ENCODE measurements around the gene METTL8.
"Not testable (repeated sequence)": the region's sequence is repeated elsewhere in the genome, so short reads cannot be mapped to it uniquely, and the experiment has no call there.

The METTL8 gene

DNA sequence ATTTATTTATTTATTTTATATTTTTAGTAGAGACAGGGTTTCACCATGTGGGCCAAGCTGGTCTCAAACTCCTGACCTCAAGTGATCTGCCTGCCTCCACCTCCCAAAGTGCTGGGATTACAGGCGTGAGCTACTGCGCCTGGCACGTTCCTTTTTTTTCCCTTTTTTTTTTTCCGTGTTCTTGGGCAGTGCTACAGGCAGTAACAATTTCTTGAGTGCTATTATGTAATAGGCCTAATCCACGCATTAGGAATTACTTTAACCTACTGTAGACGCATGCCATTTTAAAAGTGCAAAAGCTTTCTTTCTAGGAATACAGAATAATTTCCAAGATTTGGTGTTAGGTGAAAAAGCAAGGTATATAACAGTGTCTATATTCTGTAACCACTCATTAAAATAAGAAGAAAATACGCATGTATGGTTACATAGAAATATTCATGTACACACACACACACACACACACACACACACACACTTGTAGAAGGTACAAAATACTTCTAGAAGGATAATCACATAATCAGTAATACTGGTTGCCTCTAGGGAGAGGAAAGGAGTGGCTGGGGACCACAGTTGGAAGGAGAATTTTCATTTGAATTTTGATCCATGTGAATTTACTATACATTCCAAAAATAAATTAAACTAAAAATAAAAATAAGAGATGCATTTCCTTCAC is 92.3 kb downstream of the METTL8 start:
- DNase-seq = no peak

DNA sequence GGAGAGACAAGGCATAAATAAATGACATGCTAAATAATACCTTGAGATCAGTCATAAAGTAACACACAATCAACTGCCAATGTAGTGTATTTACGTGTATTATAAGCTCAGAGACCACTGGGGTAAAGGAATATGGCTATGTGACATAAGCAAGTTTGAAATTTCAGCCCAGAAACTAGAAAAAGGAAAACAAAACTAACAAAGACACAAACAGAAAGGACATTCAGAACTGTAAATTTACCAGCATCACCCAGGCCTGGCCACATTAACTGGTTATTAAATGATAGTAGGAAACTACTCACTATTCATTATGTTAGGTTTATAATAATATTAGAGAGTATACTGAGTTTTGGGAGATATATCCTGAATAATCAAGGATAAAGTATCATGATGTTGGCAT is 98.8 kb downstream of the METTL8 start:
- DNase-seq = no peak

DNA sequence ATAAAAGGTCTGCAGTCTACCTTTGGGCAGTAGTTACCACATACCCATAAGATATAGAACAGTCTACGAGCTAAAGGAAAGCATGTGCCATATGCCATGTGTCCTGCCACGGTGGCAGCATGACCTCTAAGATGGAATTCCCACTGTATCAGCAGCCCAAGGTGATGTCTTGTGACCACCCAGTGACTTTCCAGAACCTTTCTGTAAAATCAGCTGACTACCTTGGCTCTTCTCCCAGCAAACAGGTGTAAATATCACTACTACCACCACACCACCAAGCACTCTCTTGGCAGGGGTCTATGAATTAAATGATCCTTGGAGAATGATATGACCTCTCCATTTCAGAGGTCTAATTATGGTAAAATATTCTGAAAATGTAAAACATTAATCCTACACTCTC is 99.6 kb downstream of the METTL8 start:
- DNase-seq = no peak

DNA sequence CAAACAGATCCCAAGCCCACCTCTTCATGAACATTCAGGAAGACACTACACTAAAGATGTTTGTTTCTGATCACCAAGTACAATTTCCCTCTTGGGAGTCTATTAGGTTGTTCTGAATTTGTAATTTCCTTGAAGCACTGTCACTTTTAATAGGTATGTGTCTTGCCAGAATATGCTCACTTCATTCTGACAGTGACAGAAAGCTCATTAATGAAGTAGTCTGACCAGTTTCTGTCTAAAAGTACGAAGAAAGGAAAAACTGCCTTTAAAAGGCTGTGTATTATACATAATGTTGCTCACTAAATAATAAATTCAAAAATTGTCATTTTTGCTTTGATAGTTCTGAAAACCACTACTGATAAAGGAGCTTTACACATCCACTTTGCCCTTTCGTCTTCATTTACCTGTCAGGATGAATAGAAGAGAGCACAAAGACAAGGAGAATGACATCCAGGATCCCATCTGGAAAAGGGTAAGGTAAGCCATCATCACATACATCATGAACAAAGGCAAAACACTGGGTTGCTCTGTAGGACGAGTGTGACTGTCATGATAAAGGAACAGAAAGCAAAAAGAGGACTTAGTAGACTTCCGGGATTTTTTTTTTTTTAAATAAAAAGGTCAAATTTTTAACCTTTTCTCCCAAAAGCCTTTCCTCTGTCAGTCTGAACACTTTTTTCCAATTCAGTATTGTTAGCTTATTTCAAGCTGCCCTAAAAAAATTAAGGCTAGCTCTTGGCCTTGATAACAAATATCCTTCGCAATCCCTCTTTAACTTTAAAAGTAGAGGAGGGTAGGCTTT is 103.4 kb downstream of the METTL8 start:
- no peak for DNase-seq

DNA sequence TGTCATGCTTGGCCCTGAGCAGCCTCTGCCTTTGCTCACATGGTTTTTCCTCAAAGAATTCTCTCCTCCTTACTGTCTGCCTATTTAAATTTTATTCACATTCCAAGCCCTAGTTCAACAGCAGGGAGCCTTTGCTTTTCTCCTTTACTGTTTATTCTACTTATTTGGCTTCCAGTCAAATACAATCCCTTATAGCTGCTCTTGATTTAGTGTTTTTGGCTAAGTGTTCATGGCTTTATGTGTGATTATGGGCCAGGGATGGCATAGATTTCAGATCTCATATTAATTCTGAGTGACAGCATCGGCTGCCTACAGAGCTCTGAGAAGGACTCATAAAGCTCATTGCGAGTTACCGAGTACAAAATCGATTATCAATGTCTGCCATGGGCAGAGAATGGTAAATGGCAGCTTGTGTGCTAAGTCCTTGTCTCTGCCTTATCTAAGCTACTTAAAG is 106.7 kb downstream of the METTL8 start:
- DNase-seq = no peak

DNA sequence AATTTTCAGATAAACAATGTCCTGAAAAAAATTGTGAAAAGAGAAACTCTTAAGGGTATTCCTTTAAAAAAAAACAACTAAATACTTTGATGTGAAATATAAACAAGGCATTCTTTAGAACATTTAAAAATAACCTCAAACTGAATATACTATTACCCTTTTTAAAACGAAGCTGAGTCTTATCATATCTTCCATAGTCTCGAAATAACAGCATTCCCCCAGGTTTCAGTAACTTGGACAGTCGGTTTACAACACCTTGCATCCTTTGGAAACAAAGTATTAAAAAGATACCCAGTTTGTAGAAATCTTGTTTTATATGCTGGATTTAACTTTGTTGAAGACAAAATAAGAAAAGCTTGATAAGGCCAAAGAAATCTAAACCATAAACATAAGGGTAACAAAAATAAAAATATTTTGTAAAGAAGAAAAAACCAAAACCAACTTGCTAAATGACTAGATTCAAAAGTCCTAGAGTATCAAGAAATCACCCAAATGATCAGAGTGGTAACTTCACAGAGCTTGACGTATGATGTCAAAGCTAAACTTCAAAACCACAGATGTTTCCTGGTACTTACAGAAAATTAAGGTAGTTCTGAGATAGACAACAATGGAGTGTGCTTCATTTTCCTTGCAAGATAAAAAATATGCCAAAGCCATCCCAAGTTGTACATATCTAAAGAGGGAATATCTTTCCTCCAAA is 107.8 kb downstream of the METTL8 start:
- DNase-seq = no peak

DNA sequence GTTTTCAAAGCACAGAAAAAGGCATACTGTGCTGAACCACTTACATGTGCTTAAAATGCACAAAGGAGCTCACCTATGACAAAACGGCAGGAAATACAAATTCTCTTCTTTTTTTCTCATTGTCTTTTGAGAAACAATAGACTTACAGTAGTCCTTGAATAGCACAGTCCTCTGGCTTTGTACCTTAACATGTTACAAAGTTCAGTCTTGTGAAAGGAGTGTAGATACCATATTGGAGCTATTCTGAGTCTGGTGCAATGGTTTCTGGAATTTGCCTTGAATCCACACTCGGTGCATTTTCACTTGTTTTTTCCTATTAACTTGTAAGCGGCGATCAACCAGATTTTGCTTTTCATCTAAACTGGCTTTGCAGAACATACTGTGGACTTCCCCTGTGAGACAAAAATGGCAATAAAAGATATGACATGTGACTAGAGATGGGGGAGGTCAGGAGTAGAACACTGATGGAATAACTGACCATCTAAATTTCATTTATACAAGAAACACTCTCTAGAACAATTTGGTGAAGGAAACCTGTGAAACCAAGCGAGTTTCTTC is 109.7 kb downstream of the METTL8 start:
- no peak for DNase-seq

DNA sequence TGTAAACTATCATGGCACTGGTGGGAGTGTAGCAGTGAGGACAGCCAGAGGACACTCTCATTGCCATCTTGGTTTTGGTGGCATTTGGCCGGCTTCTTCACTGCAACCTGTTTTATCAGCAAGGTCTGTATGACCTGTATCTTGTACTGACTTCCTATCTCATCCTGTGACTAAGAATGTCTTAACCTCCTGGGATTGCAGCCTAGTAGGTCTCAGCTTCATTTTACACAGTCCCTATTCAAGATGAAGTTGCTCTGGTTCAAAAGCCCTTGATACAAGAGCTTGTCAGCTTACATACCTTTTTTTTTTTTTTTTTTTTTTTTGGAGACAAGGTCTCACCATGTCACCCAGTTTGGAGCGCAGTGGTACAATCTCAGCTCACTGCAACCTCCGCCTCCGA is 110.9 kb downstream of the METTL8 start:
- no peak for DNase-seq

DNA sequence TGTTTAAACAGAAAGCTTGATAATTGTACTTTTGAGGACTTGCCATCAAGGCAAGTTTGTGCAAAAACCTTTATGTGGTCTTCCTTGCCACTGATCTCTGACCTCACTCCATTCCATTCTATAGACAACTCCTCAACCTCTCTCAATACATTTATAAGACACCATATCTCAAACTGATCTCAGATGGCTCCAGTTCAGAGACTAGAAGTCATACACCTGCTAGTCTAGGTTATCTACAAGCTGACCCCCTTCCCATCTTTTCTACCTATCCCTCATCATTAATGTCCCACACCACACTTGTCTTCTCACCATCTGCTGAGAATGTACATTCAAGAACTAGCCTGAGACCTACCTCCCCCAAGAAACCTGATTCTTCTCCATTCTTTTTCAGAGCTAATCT is 113.1 kb downstream of the METTL8 start:
- no peak for DNase-seq

DNA sequence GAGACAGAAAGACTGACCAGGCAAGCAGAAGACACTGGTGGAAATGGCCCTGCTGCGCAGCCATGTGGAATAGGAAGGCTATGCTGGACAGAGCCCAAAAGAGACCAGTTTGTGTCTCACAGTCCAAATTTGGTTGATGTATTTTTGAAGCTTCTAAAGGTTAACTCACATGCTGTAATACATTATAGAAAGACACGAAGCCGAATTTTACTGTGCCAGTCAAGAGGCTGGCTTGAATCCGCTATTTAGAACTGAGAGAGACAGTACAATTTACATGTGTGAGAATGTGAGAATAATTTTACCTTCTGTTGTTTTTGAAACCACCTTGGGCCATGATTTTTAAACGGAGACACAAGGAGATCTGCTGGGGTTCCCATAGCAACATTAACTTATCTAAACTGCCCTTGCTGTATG is 113.6 kb downstream of the METTL8 start:
- no peak for DNase-seq

DNA sequence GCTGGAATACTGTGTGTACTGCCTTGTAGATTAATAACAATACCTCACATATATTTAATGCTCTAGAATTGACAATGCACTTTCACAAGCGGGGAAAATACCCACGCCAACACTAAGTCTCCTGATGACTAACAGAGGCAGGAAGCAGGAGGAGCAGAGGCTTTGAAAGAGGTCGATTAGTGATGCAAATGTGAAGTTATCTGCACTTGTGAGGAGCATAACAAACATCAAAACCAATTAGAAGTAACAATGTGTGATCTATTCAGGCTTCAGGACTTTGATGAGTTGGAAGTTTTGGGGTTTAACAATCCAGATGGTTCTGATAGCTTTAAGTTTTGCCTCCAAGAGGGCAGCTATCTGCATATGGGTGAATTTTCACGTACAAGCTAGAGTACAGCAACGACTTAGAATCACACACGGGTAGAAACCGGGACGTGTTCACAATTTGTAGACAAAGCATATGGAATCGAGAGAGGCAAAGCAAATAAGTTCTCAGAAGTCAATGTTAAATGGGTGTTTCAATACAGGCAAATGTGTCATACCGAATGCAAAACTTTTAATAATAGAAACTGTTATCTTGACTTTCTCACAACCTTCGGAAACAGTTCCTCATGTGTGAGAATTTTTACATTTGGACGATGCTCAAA is 114.5 kb downstream of the METTL8 start:
- peak; percentile 73 for DNase-seq

DNA sequence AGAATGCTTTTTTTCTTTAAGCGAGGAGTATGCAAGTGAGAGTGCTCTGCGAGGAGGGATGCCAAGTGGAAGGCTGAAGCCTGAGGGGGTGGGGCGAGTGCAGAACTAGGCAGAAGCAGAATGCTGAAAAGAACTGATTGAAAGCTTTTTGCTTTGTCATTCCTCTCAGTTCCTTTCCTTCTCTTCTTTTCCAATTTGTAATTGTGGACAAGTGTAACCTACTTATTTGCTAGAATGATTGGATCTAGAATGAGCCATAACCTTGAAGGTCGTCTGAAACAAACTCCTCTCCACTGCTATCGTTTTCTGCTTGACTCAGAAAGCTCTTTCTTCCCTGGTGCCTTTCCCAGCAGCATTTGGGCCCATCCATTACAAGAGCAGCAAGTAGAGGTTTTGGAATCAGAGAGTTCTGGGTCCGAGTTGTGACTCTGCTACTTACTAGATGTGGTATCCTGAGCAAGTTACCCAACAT is 115.3 kb downstream of the METTL8 start:
- DNase-seq = peak; percentile 33

DNA sequence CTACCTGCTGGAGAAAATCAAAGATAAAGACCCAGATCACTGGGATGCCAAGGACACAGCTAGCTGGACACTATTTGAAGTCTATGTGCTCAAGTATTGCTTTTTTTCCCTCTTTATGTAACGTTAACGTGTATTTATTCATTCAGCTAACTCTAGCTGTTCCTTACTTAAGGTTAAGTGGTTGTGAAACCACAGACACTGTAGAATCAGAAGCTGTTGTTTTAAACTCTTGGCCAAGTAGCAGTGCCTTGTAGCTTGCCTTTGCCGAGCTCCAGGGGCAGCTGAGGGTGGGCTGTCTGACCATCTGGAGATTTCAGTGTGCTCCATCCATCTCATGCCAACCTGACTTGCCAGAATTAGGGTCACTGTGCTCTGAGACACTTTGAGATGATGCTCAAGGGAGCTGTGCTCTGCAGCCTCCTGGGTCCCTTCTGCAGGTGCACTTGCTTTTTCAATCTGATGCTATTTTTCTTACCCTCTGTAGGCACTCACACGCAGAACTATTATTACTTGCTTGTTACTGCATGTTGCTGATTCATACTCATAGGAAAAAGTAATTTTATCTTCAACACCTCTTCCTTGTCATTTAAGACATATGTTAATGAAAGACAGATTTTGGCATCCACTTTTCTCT is 116.2 kb downstream of the METTL8 start:
- DNase-seq = peak; percentile 19

DNA sequence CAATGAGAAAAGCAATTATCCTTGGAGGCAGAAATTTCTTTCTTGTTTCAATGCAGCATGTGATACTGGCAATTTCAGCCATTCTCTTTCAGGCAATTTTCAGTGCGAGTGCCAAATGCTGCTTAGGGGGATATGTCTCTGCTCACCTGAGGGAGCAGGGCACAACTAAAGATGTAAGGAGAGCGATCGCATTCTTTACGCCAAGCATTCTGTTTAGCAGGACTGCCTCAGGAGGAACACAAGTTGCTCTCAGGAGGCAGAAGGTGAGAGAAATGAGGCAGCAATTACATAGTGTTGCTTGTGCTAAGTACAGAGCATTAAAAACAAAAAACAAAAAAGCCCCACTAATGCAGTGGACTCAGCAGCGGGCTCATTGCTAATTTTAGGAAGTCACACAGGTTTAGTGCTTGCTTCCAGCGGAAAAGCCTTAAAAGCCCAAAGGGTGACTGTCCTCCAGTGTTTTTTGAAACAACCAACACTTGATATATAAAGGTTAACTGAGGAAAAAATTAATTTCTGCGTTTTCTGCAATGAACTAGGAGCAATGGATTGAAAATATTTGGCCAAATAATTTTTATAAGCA is 116.9 kb downstream of the METTL8 start:
- no peak for DNase-seq

DNA sequence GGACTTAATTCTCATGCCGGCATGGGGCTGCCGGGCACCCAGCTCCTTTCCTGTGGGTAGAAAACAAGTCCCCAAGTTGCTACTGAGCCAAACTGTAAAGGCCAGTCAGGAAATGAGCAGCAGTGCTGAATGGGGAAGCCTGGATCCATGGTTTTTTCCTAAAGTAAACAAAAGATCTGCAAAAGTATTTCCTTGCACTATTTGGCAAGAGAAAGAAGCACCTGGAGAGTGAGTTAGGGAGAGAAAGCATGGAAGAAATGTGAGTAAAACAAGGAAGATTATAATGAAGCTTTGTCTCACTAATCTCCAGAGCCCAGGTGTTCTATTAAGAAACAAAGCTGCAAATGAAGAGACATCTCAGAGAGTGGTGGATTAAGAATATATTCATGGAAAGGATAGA is 117.6 kb downstream of the METTL8 start:
- DNase-seq = no peak

DNA sequence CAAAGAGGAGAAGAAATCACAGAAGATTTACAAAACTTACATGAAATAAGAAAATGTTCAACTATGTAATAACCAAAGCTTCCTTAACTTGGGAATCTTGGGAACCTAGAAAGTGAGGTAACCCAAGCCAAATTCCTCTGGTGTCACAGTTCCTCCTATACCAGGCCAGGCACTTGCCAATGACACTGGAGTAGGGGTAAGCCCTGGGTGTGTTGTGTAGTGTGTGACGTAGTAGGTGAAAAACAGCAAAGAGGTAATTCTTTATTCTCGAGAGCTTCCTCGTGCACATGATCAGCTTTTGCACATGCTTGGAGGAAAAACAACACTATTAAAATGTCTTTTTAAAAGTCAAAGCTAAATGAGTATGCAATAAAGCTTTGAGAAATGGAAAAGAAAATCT is 118.0 kb downstream of the METTL8 start:
- no peak for DNase-seq

DNA sequence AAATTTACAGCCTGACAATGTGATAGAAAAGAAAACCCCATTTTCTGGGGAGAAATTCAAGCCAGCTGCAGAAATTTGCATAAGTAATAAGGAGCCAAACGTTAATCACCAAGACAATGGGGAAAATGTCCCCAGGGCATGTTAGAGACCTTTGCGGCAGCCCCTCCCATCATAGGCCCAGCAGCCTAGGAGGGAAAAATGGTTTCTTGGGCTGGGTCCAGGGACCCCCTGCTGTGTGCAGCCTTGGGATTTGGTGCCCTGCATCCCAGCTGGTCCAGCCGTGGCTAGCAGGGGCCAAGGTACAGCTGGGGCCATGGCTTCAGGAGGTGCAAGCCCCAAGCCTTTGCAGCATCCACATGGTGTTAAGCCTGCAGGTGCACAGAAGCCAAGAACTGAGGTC is 121.6 kb downstream of the METTL8 start:
- DNase-seq = not testable (repeated sequence)

DNA sequence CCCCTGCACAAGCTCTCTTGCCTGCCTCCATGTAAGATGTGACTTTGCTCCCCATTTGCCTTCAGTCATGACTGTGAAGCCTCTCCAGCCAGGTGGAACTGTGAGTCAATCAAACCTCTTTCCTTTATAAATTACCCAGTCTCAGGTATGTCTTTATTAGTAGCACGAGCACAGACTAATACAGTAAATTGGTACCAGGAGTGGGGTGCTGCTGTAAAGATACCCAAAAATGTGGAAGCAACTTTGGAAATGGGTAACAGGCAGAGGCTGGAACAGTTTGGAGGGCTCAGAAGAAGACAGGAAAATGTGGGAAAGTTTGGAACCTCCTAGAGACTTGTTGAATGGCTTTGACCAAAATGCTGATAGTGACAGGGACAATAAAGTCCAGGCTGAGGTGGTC is 122.2 kb downstream of the METTL8 start:
- DNase-seq = not testable (repeated sequence)

DNA sequence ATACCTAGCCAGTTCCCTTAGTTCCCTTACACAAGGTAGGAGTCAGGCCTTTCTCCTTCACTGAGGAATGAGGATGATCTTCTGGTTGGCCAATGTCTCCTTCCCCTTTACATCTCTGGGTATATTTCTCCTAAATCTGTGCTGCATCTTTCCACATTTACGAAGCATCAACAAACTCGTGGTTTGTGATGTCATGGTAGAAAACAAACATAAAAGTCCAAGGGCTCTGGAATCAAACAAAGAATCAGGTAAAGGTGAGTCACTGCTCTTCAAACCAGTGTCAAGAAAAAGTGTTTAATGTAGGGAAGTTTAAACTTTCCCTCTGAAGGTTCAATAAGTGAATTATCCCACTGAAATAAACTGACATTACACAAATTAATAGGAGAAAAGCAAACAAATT is 122.9 kb downstream of the METTL8 start:
- no peak for DNase-seq

DNA sequence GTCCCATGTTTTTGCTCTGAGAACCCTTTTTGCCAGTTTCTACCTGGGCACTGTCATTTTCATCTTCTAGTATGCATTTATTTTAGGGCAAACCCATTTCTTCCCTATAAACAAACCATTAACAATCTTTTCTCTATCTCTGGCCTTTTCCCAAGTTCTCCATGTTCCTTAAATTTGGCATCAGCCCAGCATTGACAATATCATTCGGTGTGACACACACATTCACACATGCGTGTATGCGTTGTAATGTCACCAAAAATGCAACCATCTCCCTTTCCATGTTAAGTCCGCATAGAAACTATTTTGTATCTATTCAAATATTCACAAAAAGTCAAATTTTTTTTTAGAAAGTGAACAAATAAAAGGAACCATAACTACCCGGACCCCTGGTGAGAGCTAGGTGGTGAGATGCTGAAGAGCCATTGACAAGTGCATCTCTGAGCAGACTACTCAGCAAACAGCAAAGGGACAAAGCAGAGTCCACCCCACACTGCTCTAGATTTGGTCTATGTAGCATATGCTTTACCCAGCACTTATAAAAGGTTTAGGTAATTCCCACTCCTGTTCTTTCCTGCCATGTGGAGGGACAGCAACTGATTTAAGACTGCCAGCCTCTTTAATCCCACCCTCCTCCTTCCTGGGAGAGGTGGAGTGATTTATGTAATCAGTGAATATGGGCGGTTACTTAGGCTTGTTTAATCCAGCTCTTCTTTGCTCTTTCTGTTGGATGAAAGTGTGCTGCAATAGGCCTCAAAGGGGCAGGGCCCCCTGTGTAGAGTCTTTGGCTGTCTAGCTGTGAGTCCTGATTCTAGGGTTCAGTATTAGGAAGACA is 124.1 kb downstream of the METTL8 start:
- DNase-seq = no peak
